Sigmoid colon (tissue), 7 donors: ENCODE data around the gene NDUFS6. TPM values are rescaled to one million over a fixed set of nuclear protein-coding genes. Genes with fewer than 3 reads are reported as not detected.
A peak's percentile ranks its signal among the peaks of the same experiment; 100 is the strongest.

Experiments
- DNase-seq: peaks from one replicate; pipeline ENCODE4 v3.0.0-alpha.2; 2019
- H3K27ac ChIP-seq, 4 donors: fragments of 200-600 bp; sonication (generic); one replicate each; pipeline ENCODE4 v1.5.1; 2016 to 2019; ENCODE audit warnings: mild to moderate bottlenecking in 1 of 4
- H3K27me3 ChIP-seq, 3 donors: fragments of 200-600 bp; sonication (generic); one replicate each; pipeline ENCODE4 v1.5.1; 2019; ENCODE audit warnings: mild to moderate bottlenecking in 1 of 3
- H3K36me3 ChIP-seq, 4 donors: fragments of 200-600 bp; sonication (generic); one replicate each; pipeline ENCODE4 v1.5.1; 2016 to 2019
- H3K4me1 ChIP-seq, 4 donors: fragments of 200-600 bp; sonication (generic); one replicate each; pipeline ENCODE4 v1.5.1; 2017 to 2019
- H3K4me3 ChIP-seq, 4 donors: fragments of 200-600 bp; sonication (generic); one replicate each; pipeline ENCODE4 v1.5.1; 2017 to 2019; ENCODE audit warnings: mild to moderate bottlenecking in 2 of 4, moderate library complexity in 1 of 4
- H3K9me3 ChIP-seq, 4 donors: fragments of 200-600 bp in 3 of 4; sonication (generic) in 3 of 4; one replicate each; pipeline versions ENCODE4 v1.5.1 to v1.6.1; 2013 to 2019
- CTCF ChIP-seq, 4 experiments: fragments of 450-650 bp in 3 of 4; fragments of 200-600 bp in 1 of 4; IDR thresholded peaks; one replicate each; pipeline ENCODE4 v1.5.1; 2016 to 2019; ENCODE audit warnings: antibody characterized with exemption in 4 of 4, mild to moderate bottlenecking in 3 of 4, moderate library complexity in 2 of 4
- EP300 ChIP-seq, 4 donors: sonication (generic); formaldehyde crosslinking; IDR thresholded peaks; one replicate each; pipeline ENCODE4 v1.6.1; 2017; ENCODE audit warnings: antibody characterized with exemption in 4 of 4
- POLR2A ChIP-seq, 2 donors: fragments of 450-650 bp; IDR thresholded peaks; one replicate each; pipeline ENCODE4 v1.6.1; 2016; ENCODE audit warnings: antibody characterized with exemption in 2 of 2, mild to moderate bottlenecking in 2 of 2, moderate library complexity in 2 of 2
- POLR2AphosphoS5 ChIP-seq, 4 donors: sonication (generic); formaldehyde crosslinking; IDR thresholded peaks; one replicate each; pipeline ENCODE4 v1.6.1; 2017; ENCODE audit warnings: antibody characterized with exemption in 4 of 4
- WGBS, 2 donors: extraction: QIAGEN DNeasy Blood & Tissue Kit; methylation state at CpG; one replicate each; pipeline ENCODE4 v1.1.7; 2013; 5-methylcytosine and 5-hydroxymethylcytosine counted together
- intact Hi-C: fragments of 100-400 bp; cut with DNase I; formaldehyde crosslinking; loops from one replicate; pipeline ENCODE4 v1.15.1; 2023
- polyA plus RNA-seq, 3 donors: library from polyadenylated mRNA; stranded (reverse); fragments of 200-250 nt; gene quantifications; one replicate each; pipeline ENCODE4 v1.2.3, GENCODE V29; 2013
- total RNA-seq, 4 donors: library from RNA; depleted of rRNA; stranded (reverse); fragments of >200 nt; gene quantifications; one replicate each; pipeline ENCODE4 v1.1.0, GENCODE V29; 2016
- donor health status: healthy with polysubstance abuse.
- donor health status: Bipolar disorder and iron deficiency.
- donor health status: healthy.

The NDUFS6 gene
- total and polyA plus RNA-seq, 7 donors, result 34.9 to 156 (median 82.6) TPM

GRCh38 chr5:1761453-1761755 lies 39.8 kb upstream of the NDUFS6 start:
- H3K36me3 ChIP-seq, result no peaks in the 10 kb centered on the region
- WGBS, 2 donors, result 80 to 90% methylated on average over 11 of the region's 11 CpGs
- TF ChIP-seq POLR2AphosphoS5 (IDR thresholded peaks at IDR 0.05) (no peak), CTCF (IDR thresholded peaks at IDR 0.05) (no peak), POLR2A (IDR thresholded peaks at IDR 0.05) (no peak), EP300 (IDR thresholded peaks at IDR 0.05) (no peak)
- peaks cover 0 to 41% (median 22%) of the 10 kb centered on the region in 3 donors for H3K27me3 ChIP-seq
- no peaks in the 10 kb centered on the region for H3K9me3 ChIP-seq
- H3K27ac ChIP-seq, result no peak overlapping the region
- H3K4me1 ChIP-seq, result no peaks in the 10 kb centered on the region
- H3K4me3 ChIP-seq, result no peak overlapping the region
- peak; percentile 40 for DNase-seq
- intact Hi-C loops, result no loop called here

GRCh38 chr5:1762121-1762882 lies 38.9 kb upstream of the NDUFS6 start:
- no peak overlapping the region for H3K4me3 ChIP-seq
- peak; percentile 45 for DNase-seq
- H3K9me3 ChIP-seq, result no peaks in the 10 kb centered on the region
- no peaks in the 10 kb centered on the region for H3K4me1 ChIP-seq
- H3K27me3 ChIP-seq, result peaks cover 0 to 47% (median 22%) of the 10 kb centered on the region in 3 donors
- no peaks in the 10 kb centered on the region for H3K36me3 ChIP-seq
- intact Hi-C loops, result no loop called here
- H3K27ac ChIP-seq, result no peak overlapping the region
- TF ChIP-seq CTCF (IDR thresholded peaks at IDR 0.05), result no peak
- no peak for TF ChIP-seq EP300 (IDR thresholded peaks at IDR 0.05)
- TF ChIP-seq POLR2AphosphoS5 (IDR thresholded peaks at IDR 0.05), result no peak
- no peak for TF ChIP-seq POLR2A (IDR thresholded peaks at IDR 0.05)
- WGBS, 2 donors, result 81 to 87% methylated on average over 25 of the region's 25 CpGs

- intact Hi-C loops, result no loop called here
- no peak overlapping the region for H3K27ac ChIP-seq
- no peaks in the 10 kb centered on the region for H3K9me3 ChIP-seq
- WGBS, 2 donors, result 73 to 74% methylated on average over 13 of the region's 13 CpGs
- DNase-seq, result peak; percentile 50
- no peaks in the 10 kb centered on the region for H3K36me3 ChIP-seq
- H3K4me1 ChIP-seq, result no peaks in the 10 kb centered on the region
- TF ChIP-seq POLR2AphosphoS5 (IDR thresholded peaks at IDR 0.05) (no peak), EP300 (IDR thresholded peaks at IDR 0.05) (no peak), POLR2A (IDR thresholded peaks at IDR 0.05) (no peak), CTCF (IDR thresholded peaks at IDR 0.05) (no peak)
- H3K27me3 ChIP-seq, result peaks cover 0 to 55% (median 22%) of the 10 kb centered on the region in 3 donors
- H3K4me3 ChIP-seq, result no peak overlapping the region
These were observed 38.2 kb upstream of the NDUFS6 start for GRCh38 chr5:1762883-1763547.

- no peaks in the 10 kb centered on the region for H3K4me1 ChIP-seq
- no peak overlapping the region for H3K4me3 ChIP-seq
- intact Hi-C loops, result no loop called here
- TF ChIP-seq POLR2A (IDR thresholded peaks at IDR 0.05) (no peak), POLR2AphosphoS5 (IDR thresholded peaks at IDR 0.05) (no peak), CTCF (IDR thresholded peaks at IDR 0.05) (peak in 2 of 4 experiments; percentile 16 to 35), EP300 (IDR thresholded peaks at IDR 0.05) (no peak)
- H3K27ac ChIP-seq, result no peak overlapping the region
- 32 to 34% methylated on average over 15 of the region's 15 CpGs for WGBS, 2 donors
- H3K27me3 ChIP-seq, result peaks cover 0 to 57% (median 22%) of the 10 kb centered on the region in 3 donors
- peak; percentile 60 for DNase-seq
- no peaks in the 10 kb centered on the region for H3K9me3 ChIP-seq
- no peaks in the 10 kb centered on the region for H3K36me3 ChIP-seq
These were observed 37.7 kb upstream of the NDUFS6 start for GRCh38 chr5:1763548-1763911.
